ENCODE measurements around the gene KCNMB3.

GRCh38 chr3:179279837-179280236 is 28.9 kb upstream of the KCNMB3 start:
- TF ChIP-seq CTCF (IDR thresholded peaks at IDR 0.05) (no peak), POLR2A (IDR thresholded peaks at IDR 0.05) (no peak), POLR2AphosphoS5 (IDR thresholded peaks at IDR 0.05) (no peak)

All from breast epithelium (tissue), 3 donors.